Activated CD8-positive, alpha-beta memory T cell treated with anti-CD3 and anti-CD28 coated beads, Interleukin-2, amount 50 U/mL, for 24 hours (primary cell): Measurements from ENCODE around the gene CCDC186.

Experiments used
- DNase-seq: peaks from one replicate; pipeline ENCODE4 v3.0.0-alpha.2; 2020; ENCODE audit errors: extremely low read depth

The CCDC186 gene

GRCh38 chr10:114110174-114110972 lies 63.6 kb downstream of the CCDC186 start:
- no peak for DNase-seq

- DNase-seq = no peak
Measured at GRCh38 chr10:114103284-114103683, 70.7 kb downstream of the CCDC186 start.

GRCh38 chr10:114102256-114102655 lies 71.7 kb downstream of the CCDC186 start:
- no peak for DNase-seq

- DNase-seq = no peak
Measured at GRCh38 chr10:114100848-114101741, 72.9 kb downstream of the CCDC186 start.

GRCh38 chr10:114096864-114097263 lies 77.1 kb downstream of the CCDC186 start:
- no peak for DNase-seq

GRCh38 chr10:114095559-114096337 lies 78.3 kb downstream of the CCDC186 start:
- DNase-seq = no peak

- no peak for DNase-seq
Measured at GRCh38 chr10:114094795-114095194, 79.2 kb downstream of the CCDC186 start.

- DNase-seq = no peak
Measured at GRCh38 chr10:114087655-114088054, 86.3 kb downstream of the CCDC186 start.

- DNase-seq = no peak
Measured at GRCh38 chr10:114087255-114087654, 86.7 kb downstream of the CCDC186 start.

- DNase-seq = no peak
Measured at GRCh38 chr10:114084215-114084614, 89.8 kb downstream of the CCDC186 start.

GRCh38 chr10:114083040-114083439 lies 91.0 kb downstream of the CCDC186 start:
- no peak for DNase-seq

GRCh38 chr10:114081911-114082583 lies 92.0 kb downstream of the CCDC186 start:
- no peak for DNase-seq

- DNase-seq = no peak
Measured at GRCh38 chr10:114079421-114079820, 94.6 kb downstream of the CCDC186 start.

- DNase-seq = no peak
Measured at GRCh38 chr10:114078346-114078745, 95.7 kb downstream of the CCDC186 start.

GRCh38 chr10:114077815-114078219 lies 96.2 kb downstream of the CCDC186 start:
- no peak for DNase-seq

GRCh38 chr10:114077347-114077746 lies 96.7 kb downstream of the CCDC186 start:
- no peak for DNase-seq

- DNase-seq = no peak
Measured at GRCh38 chr10:114075093-114075492, 98.9 kb downstream of the CCDC186 start.

- no peak for DNase-seq
Measured at GRCh38 chr10:114073395-114074186, 100.4 kb downstream of the CCDC186 start.

- no peak for DNase-seq
Measured at GRCh38 chr10:114071178-114071577, 102.8 kb downstream of the CCDC186 start.
